Liver (tissue), 3 donors: ENCODE measurements around the gene TMF1.

Experiments
- FOXA1 ChIP-seq: IDR thresholded peaks from 2 replicates; pipeline ENCODE4 v1.6.1; 2016; ENCODE audit warnings: antibody characterized with exemption
- GABPA ChIP-seq, 2 donors: IDR thresholded peaks in 1 of 2; conservative IDR thresholded peaks in 1 of 2; 2 replicates each; pipeline ENCODE4 v1.6.1; 2016; ENCODE audit warnings: antibody characterized with exemption in 2 of 2, mild to moderate bottlenecking in 1 of 2, moderate library complexity in 1 of 2
- HNF4A ChIP-seq, 2 donors: conservative IDR thresholded peaks; 2 replicates each; pipeline ENCODE4 v1.6.1; 2016; ENCODE audit warnings: antibody characterized with exemption in 2 of 2, mild to moderate bottlenecking in 2 of 2
- JUND ChIP-seq, 2 donors: IDR thresholded peaks; 2 replicates each; pipeline ENCODE4 v1.6.1; 2016; ENCODE audit warnings: antibody characterized with exemption in 2 of 2
- NR2F2 ChIP-seq: IDR thresholded peaks from 2 replicates; pipeline ENCODE4 v1.6.1; 2016; ENCODE audit warnings: antibody characterized with exemption
- RXRA ChIP-seq, 2 donors: IDR thresholded peaks; 2 replicates each; pipeline ENCODE4 v1.6.1; 2017 to 2018; ENCODE audit warnings: antibody characterized with exemption in 2 of 2, mild to moderate bottlenecking in 1 of 2
- SP1 ChIP-seq: IDR thresholded peaks from 2 replicates; pipeline ENCODE4 v1.6.1; 2018; ENCODE audit warnings: antibody characterized with exemption, mild to moderate bottlenecking
- TAF1 ChIP-seq: conservative IDR thresholded peaks from 2 replicates; pipeline ENCODE4 v1.6.1; 2016; ENCODE audit warnings: antibody characterized with exemption, mild to moderate bottlenecking
- YY1 ChIP-seq: IDR thresholded peaks from 2 replicates; pipeline ENCODE4 v1.6.1; 2016; ENCODE audit warnings: antibody characterized with exemption, mild to moderate bottlenecking
- TF ChIP-seq, protein P1 (sequence below): fragments of 150-350 bp; IDR thresholded peaks from 2 replicates; pipeline ENCODE4 v1.5.1; 2017; ENCODE audit warnings: improper control_type of control experiment, low read depth, low read length; ENCODE audit not compliant: missing input control
- TF ChIP-seq, protein P2 (sequence below): IDR thresholded peaks from 2 replicates; pipeline ENCODE4 v1.6.1; 2016; ENCODE audit warnings: antibody characterized with exemption
- TF ChIP-seq, protein P3 (sequence below): IDR thresholded peaks from 2 replicates; pipeline ENCODE4 v1.6.1; 2016; ENCODE audit warnings: antibody characterized with exemption, mild to moderate bottlenecking
- TF ChIP-seq, protein P4 (sequence below): IDR thresholded peaks from 2 replicates; pipeline ENCODE4 v1.6.1; 2016; ENCODE audit warnings: antibody characterized with exemption
- donor health status: healthy.
- donor health status: healthy.

DNA sequence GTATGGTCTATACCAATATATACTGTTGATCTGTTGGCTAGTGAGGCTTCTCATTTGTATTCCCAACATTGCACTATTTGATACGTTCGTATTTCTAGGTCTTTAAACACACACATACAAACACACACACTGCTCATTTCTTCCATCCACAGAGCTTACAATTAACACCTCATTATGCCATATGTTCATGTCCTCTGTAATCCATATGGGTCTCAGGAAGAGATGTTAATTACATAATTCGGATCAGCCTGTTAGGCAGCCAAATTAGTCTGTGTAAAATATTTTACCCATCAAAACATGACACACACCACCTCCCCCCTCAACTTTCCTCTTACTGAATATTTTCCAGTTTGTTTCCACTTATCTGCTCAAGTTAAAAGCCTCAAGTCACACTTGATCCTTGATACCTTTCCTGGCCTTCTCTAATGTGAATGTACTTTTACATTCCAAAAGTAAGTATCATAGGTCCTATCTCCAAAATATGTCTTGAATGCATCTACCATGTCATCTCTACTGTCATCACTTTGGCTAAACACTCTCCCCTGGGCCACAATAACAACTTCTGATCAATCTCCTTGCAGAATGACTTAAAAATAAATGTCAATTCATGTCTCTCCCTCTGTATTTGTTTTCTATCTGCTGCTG lies 66.9 kb downstream of the TMF1 start:
- TF ChIP-seq TAF1 (no peak), HNF4A (conservative IDR thresholded peaks at IDR 0.05) (no peak), RXRA (IDR thresholded peaks at IDR 0.05) (no peak), YY1 (no peak), JUND (IDR thresholded peaks at IDR 0.05) (no peak), GABPA (IDR thresholded peaks at IDR 0.05 in 1 of 2, conservative IDR thresholded peaks at IDR 0.05 in 1 of 2) (no peak), FOXA1 (no peak), SP1 (no peak), NR2F2 (no peak)
- TF ChIP-seq, protein P1, sequence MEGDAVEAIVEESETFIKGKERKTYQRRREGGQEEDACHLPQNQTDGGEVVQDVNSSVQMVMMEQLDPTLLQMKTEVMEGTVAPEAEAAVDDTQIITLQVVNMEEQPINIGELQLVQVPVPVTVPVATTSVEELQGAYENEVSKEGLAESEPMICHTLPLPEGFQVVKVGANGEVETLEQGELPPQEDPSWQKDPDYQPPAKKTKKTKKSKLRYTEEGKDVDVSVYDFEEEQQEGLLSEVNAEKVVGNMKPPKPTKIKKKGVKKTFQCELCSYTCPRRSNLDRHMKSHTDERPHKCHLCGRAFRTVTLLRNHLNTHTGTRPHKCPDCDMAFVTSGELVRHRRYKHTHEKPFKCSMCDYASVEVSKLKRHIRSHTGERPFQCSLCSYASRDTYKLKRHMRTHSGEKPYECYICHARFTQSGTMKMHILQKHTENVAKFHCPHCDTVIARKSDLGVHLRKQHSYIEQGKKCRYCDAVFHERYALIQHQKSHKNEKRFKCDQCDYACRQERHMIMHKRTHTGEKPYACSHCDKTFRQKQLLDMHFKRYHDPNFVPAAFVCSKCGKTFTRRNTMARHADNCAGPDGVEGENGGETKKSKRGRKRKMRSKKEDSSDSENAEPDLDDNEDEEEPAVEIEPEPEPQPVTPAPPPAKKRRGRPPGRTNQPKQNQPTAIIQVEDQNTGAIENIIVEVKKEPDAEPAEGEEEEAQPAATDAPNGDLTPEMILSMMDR: no peak
- TF ChIP-seq, protein P2, sequence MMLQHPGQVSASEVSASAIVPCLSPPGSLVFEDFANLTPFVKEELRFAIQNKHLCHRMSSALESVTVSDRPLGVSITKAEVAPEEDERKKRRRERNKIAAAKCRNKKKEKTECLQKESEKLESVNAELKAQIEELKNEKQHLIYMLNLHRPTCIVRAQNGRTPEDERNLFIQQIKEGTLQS: no peak
- TF ChIP-seq, protein P3, sequence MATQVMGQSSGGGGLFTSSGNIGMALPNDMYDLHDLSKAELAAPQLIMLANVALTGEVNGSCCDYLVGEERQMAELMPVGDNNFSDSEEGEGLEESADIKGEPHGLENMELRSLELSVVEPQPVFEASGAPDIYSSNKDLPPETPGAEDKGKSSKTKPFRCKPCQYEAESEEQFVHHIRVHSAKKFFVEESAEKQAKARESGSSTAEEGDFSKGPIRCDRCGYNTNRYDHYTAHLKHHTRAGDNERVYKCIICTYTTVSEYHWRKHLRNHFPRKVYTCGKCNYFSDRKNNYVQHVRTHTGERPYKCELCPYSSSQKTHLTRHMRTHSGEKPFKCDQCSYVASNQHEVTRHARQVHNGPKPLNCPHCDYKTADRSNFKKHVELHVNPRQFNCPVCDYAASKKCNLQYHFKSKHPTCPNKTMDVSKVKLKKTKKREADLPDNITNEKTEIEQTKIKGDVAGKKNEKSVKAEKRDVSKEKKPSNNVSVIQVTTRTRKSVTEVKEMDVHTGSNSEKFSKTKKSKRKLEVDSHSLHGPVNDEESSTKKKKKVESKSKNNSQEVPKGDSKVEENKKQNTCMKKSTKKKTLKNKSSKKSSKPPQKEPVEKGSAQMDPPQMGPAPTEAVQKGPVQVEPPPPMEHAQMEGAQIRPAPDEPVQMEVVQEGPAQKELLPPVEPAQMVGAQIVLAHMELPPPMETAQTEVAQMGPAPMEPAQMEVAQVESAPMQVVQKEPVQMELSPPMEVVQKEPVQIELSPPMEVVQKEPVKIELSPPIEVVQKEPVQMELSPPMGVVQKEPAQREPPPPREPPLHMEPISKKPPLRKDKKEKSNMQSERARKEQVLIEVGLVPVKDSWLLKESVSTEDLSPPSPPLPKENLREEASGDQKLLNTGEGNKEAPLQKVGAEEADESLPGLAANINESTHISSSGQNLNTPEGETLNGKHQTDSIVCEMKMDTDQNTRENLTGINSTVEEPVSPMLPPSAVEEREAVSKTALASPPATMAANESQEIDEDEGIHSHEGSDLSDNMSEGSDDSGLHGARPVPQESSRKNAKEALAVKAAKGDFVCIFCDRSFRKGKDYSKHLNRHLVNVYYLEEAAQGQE: no peak
- TF ChIP-seq, protein P4, sequence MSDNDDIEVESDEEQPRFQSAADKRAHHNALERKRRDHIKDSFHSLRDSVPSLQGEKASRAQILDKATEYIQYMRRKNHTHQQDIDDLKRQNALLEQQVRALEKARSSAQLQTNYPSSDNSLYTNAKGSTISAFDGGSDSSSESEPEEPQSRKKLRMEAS: no peak
